ENCODE measurements around the gene SEL1L3. TPM values are rescaled to one million over a fixed set of nuclear protein-coding genes. Genes with fewer than 3 reads are reported as not detected.

The SEL1L3 gene
- total and polyA plus RNA-seq, 11 donors: 1.1 to 20.7 (median 3.6) TPM

- Histone ChIP-seq H3K4me1 (peaks cover 0 to 7% (median 0%) of the 10 kb centered on the region in 12 donors), H3K27me3 (no peaks in the 10 kb centered on the region), H3K36me3 (peaks cover 0 to 49% (median 0%) of the 10 kb centered on the region in 9 donors), H3K9me3 (peaks cover 0 to 12% (median 0%) of the 10 kb centered on the region in 12 donors), H3K27ac (no peak overlapping the region), H3K4me3 (no peak overlapping the region)
- no peak for ATAC-seq
- TF ChIP-seq POLR2A (IDR thresholded peaks at IDR 0.05) (no peak), CTCF (IDR thresholded peaks at IDR 0.05) (no peak)
- intact Hi-C loops (cut with DNase I): no loop called here
- DNase-seq: no peak
- WGBS, 4 donors: 82 to 90% (median 84%) methylated on average over 4 of the region's 4 CpGs
Observed at GRCh38 chr4:25779021-25779420, 83.8 kb downstream of the SEL1L3 start.

- H3K4me3 ChIP-seq: no peak overlapping the region
- DNase-seq: no peak
- no peak for ATAC-seq
- TF ChIP-seq CTCF (IDR thresholded peaks at IDR 0.05) (no peak), POLR2A (IDR thresholded peaks at IDR 0.05) (no peak)
- H3K9me3 ChIP-seq: peaks cover 0 to 12% (median 0%) of the 10 kb centered on the region in 12 donors
- intact Hi-C loops (cut with DNase I): no loop called here
- H3K27me3 ChIP-seq: no peaks in the 10 kb centered on the region
- H3K36me3 ChIP-seq: peaks cover 0 to 43% (median 0%) of the 10 kb centered on the region in 9 donors
- H3K27ac ChIP-seq: no peak overlapping the region
- H3K4me1 ChIP-seq: no peaks in the 10 kb centered on the region
Observed at GRCh38 chr4:25776795-25777194, 86.0 kb downstream of the SEL1L3 start.

- no peaks in the 10 kb centered on the region for H3K4me1 ChIP-seq
- H3K27ac ChIP-seq: no peak overlapping the region
- DNase-seq: no peak
- H3K9me3 ChIP-seq: peaks cover 0 to 12% (median 0%) of the 10 kb centered on the region in 12 donors
- TF ChIP-seq POLR2A (IDR thresholded peaks at IDR 0.05) (no peak), CTCF (IDR thresholded peaks at IDR 0.05) (no peak)
- 77 to 82% (median 80%) methylated on average over 2 of the region's 2 CpGs for WGBS, 4 donors
- intact Hi-C loops (cut with DNase I): no loop called here
- peaks cover 0 to 28% (median 0%) of the 10 kb centered on the region in 9 donors for H3K36me3 ChIP-seq
- ATAC-seq: no peak
- H3K4me3 ChIP-seq: no peak overlapping the region
- no peaks in the 10 kb centered on the region for H3K27me3 ChIP-seq
Observed at GRCh38 chr4:25775166-25775565, 87.6 kb downstream of the SEL1L3 start.

GRCh38 chr4:25773358-25773757 is 89.4 kb downstream of the SEL1L3 start:
- peaks cover 0 to 12% (median 0%) of the 10 kb centered on the region in 9 donors for H3K36me3 ChIP-seq
- no peak for DNase-seq
- H3K4me3 ChIP-seq: no peak overlapping the region
- H3K27me3 ChIP-seq: no peaks in the 10 kb centered on the region
- peaks cover 0 to 9% (median 0%) of the 10 kb centered on the region in 12 donors for H3K4me1 ChIP-seq
- no peak overlapping the region for H3K27ac ChIP-seq
- intact Hi-C loops (cut with DNase I): no loop called here
- no peak for ATAC-seq
- TF ChIP-seq POLR2A (IDR thresholded peaks at IDR 0.05): no peak
- peaks cover 0 to 12% (median 0%) of the 10 kb centered on the region in 12 donors for H3K9me3 ChIP-seq
- WGBS, 4 donors: 93 to 99% (median 98%) methylated on average over 4 of the region's 4 CpGs

- Histone ChIP-seq H3K4me1 (peaks cover 0 to 9% (median 0%) of the 10 kb centered on the region in 12 donors), H3K27ac (no peak overlapping the region), H3K4me3 (no peak overlapping the region), H3K36me3 (peaks cover 0 to 16% (median 0%) of the 10 kb centered on the region in 9 donors), H3K27me3 (no peaks in the 10 kb centered on the region), H3K9me3 (peaks cover 0 to 3% (median 0%) of the 10 kb centered on the region in 12 donors)
- no peak for DNase-seq
- 65 to 72% (median 71%) methylated on average over 4 of the region's 4 CpGs for WGBS, 4 donors
- intact Hi-C loops (cut with DNase I): no loop called here
- TF ChIP-seq CTCF (IDR thresholded peaks at IDR 0.05) (no peak), POLR2A (IDR thresholded peaks at IDR 0.05) (no peak)
- ATAC-seq: no peak
Observed at GRCh38 chr4:25771672-25772071, 91.1 kb downstream of the SEL1L3 start.
